ENCODE data around the gene HOXB7. TPM values are rescaled to one million over a fixed set of nuclear protein-coding genes. Genes with fewer than 3 reads are reported as not detected.

HOXB7 gene
- total RNA-seq, 1 donor from 2014 or later: 1.2 TPM

DNA sequence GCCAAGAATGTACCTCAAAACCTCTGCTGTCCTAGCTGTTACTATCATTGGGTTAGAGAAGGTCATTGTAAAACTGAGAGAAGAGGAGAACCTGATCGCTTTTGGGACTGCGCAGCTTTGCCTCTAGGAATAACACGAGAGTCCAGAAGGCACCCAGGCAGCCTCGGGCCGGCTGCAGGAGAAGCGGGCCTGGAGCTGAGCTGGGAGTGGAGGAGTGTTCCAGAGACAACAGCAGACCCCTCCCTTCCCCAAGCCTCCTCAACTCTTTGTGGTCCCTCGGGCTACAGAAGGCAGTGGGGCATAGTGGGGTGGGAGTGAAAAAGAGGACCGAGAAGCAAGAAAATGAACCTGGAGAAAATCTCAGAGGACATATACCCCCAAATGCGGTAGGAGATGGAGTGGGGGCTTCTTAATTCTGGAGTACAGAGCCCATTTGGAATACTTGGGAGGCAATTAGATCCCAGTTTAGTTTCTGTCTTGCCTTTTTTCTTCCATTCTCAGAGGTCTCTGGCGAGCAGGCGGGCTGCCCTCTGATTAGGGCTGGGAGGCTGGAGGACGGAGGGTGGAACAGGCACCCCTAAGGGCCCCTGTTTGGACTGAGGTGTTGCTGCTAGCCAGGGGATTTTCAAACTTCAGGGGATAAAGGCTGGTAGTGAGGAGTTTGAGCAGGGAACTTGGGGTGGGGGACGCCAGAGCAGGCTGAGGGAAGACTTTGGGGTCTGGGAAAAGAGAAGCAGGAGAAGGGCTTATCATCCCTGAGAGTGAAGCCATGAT lies 52.6 kb downstream of the HOXB7 start:
- Histone ChIP-seq H3K27me3 (peaks cover 34% of the 10 kb centered on the region), H3K36me3 (no peaks in the 10 kb centered on the region), H3K9me3 (no peaks in the 10 kb centered on the region), H3K4me3 (peak overlapping the region; percentile 33), H3K27ac (peak overlapping the region; percentile 51), H3K4me1 (peaks cover 8% of the 10 kb centered on the region)
- TF ChIP-seq, protein P1, sequence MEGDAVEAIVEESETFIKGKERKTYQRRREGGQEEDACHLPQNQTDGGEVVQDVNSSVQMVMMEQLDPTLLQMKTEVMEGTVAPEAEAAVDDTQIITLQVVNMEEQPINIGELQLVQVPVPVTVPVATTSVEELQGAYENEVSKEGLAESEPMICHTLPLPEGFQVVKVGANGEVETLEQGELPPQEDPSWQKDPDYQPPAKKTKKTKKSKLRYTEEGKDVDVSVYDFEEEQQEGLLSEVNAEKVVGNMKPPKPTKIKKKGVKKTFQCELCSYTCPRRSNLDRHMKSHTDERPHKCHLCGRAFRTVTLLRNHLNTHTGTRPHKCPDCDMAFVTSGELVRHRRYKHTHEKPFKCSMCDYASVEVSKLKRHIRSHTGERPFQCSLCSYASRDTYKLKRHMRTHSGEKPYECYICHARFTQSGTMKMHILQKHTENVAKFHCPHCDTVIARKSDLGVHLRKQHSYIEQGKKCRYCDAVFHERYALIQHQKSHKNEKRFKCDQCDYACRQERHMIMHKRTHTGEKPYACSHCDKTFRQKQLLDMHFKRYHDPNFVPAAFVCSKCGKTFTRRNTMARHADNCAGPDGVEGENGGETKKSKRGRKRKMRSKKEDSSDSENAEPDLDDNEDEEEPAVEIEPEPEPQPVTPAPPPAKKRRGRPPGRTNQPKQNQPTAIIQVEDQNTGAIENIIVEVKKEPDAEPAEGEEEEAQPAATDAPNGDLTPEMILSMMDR (IDR thresholded peaks at IDR 0.05): no peak
- DNase-seq (peak; percentile 33), ATAC-seq (no peak)
- intact Hi-C loops (cut with DNase I): no loop called here

Small RNA genes within 50 kb of the gene (microRNA-seq; reads per million reads assigned to microRNA genes)
- not detected for gene MIR196A1 (ENCODE audit: borderline microRNAs expressed)

Other genes starting within 250 kb of the HOXB7 start
- 5.1 TPM for gene SKAP1, start 180.8 kb downstream of the HOXB7 start, total RNA-seq
- not detected for gene HOXB1, start 80.0 kb downstream of the HOXB7 start, total RNA-seq
- gene HOXB2, start 65.9 kb downstream of the HOXB7 start, total RNA-seq: 11.0 TPM
- 4.9 TPM for gene HOXB4, start 32.7 kb downstream of the HOXB7 start, total RNA-seq
- 13.3 TPM for gene HOXB3, start 20.8 kb downstream of the HOXB7 start, total RNA-seq
- gene HOXB5, start 17.2 kb downstream of the HOXB7 start, total RNA-seq: 4.4 TPM
- gene HOXB6, start 6.0 kb downstream of the HOXB7 start, total RNA-seq: 4.9 TPM
- gene HOXB8, start 4.3 kb upstream of the HOXB7 start, total RNA-seq: 1.0 TPM
- gene HOXB9, start 15.3 kb upstream of the HOXB7 start, total RNA-seq: not detected
- gene PRAC1, start 111.5 kb upstream of the HOXB7 start, total RNA-seq: not detected
- gene PRAC2, start 112.2 kb upstream of the HOXB7 start, total RNA-seq: not detected
- not detected for gene HOXB13, start 117.7 kb upstream of the HOXB7 start, total RNA-seq
- gene TTLL6, start 206.2 kb upstream of the HOXB7 start, total RNA-seq: 0.20 TPM
- gene CALCOCO2, start 220.0 kb upstream of the HOXB7 start, total RNA-seq: 181 TPM